Loucy (cell line): ENCODE measurements around the gene TCEAL3.

Experiments used
- CTCF ChIP-seq: fragments of 200-600 bp; sonication (generic); conservative IDR thresholded peaks from 2 replicates; pipeline ENCODE4 v1.5.1; 2014; ENCODE audit warnings: mild to moderate bottlenecking, antibody characterized with exemption, low read length
- EZH2phosphoT487 ChIP-seq: fragments of 200-600 bp; IDR thresholded peaks from 2 replicates; pipeline ENCODE4 v1.6.1; 2018; ENCODE audit warnings: antibody characterized with exemption, mild to moderate bottlenecking, moderate library complexity, borderline replicate concordance

GRCh38 chrX:103614999-103615398 lies 7.2 kb downstream of the TCEAL3 start:
- TF ChIP-seq CTCF, result no peak
- TF ChIP-seq EZH2phosphoT487, result no peak
